Measurements from ENCODE around the gene VGLL4.

VGLL4 gene

DNA sequence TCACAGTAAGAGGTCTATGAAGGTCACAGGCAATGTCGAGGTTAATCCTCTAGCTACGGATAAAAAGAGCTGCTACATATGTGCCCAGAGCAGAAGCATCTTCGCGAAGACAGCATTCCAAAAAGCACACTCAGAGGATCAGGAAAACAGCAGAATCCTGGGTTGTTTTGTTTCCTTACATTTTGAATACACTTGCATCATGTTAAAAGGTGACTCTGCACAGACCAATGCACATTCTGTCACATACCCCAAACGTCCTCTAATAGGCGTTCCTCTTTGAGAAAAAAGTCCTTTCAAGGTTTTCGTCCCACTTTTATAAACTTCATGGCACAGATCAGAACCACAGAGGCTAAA, 52.7 kb downstream of the VGLL4 start:
- Histone ChIP-seq H2AK5ac (ENCODE audit: low read length) (no peak overlapping the region), H2BK15ac (replicated peaks; ENCODE audit: low read depth) (no peak overlapping the region), H3K4me2 (ENCODE audit: low read length) (peak overlapping the region; percentile 16), H3K4ac (ENCODE audit: low read depth, low read length) (peak overlapping the region; percentile 8), H3K27ac (ENCODE audit: low read depth, low read length) (peak overlapping the region; percentile 84), H4K8ac (ENCODE audit: low read depth, low read length) (no peak overlapping the region), H3K56ac (ENCODE audit: low read length) (peak overlapping the region; percentile 65), H3K4me3 (ENCODE audit: low read length) (no peak overlapping the region), H3K9ac (ENCODE audit: low read length) (peak overlapping the region; percentile 68), H4K5ac (ENCODE audit: low read length) (peak overlapping the region; percentile 41), H3K27me3 (ENCODE audit: insufficient read depth, low read length, poor library complexity) (no peaks in the 10 kb centered on the region), H3K79me2 (ENCODE audit: control insufficient read depth, insufficient read depth, low read length) (peaks cover 60% of the 10 kb centered on the region), H3K23ac (ENCODE audit: low read length) (peak overlapping the region; percentile 73), H2BK120ac (ENCODE audit: low read depth, low read length) (no peak overlapping the region), H3K18ac (ENCODE audit: low read length) (no peak overlapping the region), H3K36me3 (ENCODE audit: control insufficient read depth, insufficient read depth, low read length) (no peaks in the 10 kb centered on the region), H3K4me1 (ENCODE audit: control insufficient read depth, low read depth, low read length) (peaks cover 23% of the 10 kb centered on the region), H3K79me1 (ENCODE audit: low read length) (peaks cover 35% of the 10 kb centered on the region), H2BK5ac (ENCODE audit: low read length) (peak overlapping the region; percentile 69)
- peak; percentile 42 for DNase-seq
- WGBS (ENCODE audit: extremely low coverage, insufficient coverage, low lambda C conversion rate) = no CpG with 5 or more reads among the region's 7 CpGs

DNA sequence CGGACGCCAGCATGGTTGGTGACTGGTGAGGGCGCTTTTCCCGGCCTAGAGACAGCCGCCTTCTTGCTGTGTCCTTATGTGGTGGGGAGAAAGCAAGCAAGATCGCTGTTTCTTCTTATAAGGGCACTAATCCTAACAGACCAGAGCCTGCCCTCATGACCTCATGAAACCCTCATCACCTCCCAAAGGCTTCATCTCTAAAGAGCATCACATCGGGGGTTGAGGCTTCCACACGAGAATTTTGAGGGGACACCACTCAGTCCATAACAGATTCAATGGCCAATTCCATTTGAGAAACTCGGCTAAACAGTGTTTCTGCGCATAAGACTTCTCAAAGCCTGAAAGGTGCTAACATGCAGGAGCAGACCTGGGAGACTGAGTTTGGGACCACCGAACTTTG, 54.0 kb downstream of the VGLL4 start:
- no peak overlapping the region for H2BK5ac ChIP-seq (ENCODE audit: low read length)
- H3K27ac ChIP-seq (ENCODE audit: low read depth, low read length) = no peak overlapping the region
- no CpG with 5 or more reads among the region's 11 CpGs for WGBS (ENCODE audit: extremely low coverage, insufficient coverage, low lambda C conversion rate)
- no peak overlapping the region for H3K18ac ChIP-seq (ENCODE audit: low read length)
- H3K4ac ChIP-seq (ENCODE audit: low read depth, low read length) = no peak overlapping the region
- no peak overlapping the region for H4K8ac ChIP-seq (ENCODE audit: low read depth, low read length)
- H3K36me3 ChIP-seq (ENCODE audit: control insufficient read depth, insufficient read depth, low read length) = no peaks in the 10 kb centered on the region
- no peak overlapping the region for H4K5ac ChIP-seq (ENCODE audit: low read length)
- H3K56ac ChIP-seq (ENCODE audit: low read length) = no peak overlapping the region
- no peak for DNase-seq
- H3K23ac ChIP-seq (ENCODE audit: low read length) = no peak overlapping the region
- H2BK120ac ChIP-seq (ENCODE audit: low read depth, low read length) = no peak overlapping the region
- H2AK5ac ChIP-seq (ENCODE audit: low read length) = no peak overlapping the region
- H3K27me3 ChIP-seq (ENCODE audit: insufficient read depth, low read length, poor library complexity) = no peaks in the 10 kb centered on the region
- H3K79me1 ChIP-seq (ENCODE audit: low read length) = peaks cover 37% of the 10 kb centered on the region
- peaks cover 63% of the 10 kb centered on the region for H3K79me2 ChIP-seq (ENCODE audit: control insufficient read depth, insufficient read depth, low read length)
- H2BK15ac ChIP-seq (replicated peaks; ENCODE audit: low read depth) = no peak overlapping the region
- no peak overlapping the region for H3K4me2 ChIP-seq (ENCODE audit: low read length)
- H3K4me3 ChIP-seq (ENCODE audit: low read length) = no peak overlapping the region
- peaks cover 23% of the 10 kb centered on the region for H3K4me1 ChIP-seq (ENCODE audit: control insufficient read depth, low read depth, low read length)
- H3K9ac ChIP-seq (ENCODE audit: low read length) = no peak overlapping the region

DNA sequence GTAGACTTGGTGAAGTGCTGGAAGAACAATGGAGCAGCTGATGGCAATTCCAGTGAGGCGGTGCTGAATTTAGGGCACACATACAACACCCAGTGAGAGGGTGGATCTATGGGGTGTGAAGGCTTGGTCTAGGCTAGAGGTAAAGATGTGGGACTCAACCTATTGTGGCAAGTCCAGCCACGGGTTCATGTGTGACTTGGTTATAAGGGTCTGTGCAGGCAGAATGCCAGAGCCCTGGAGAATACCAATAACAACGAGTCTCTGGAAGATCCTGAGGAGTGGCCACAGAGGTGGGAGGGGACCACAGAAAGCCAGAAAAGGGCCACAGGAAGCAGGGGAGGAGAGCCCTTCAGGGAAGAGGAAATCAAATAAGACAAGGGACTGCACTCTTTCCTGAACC, 55.0 kb downstream of the VGLL4 start:
- Histone ChIP-seq H3K23ac (ENCODE audit: low read length) (no peak overlapping the region), H4K8ac (ENCODE audit: low read depth, low read length) (no peak overlapping the region), H3K4ac (ENCODE audit: low read depth, low read length) (no peak overlapping the region), H3K56ac (ENCODE audit: low read length) (no peak overlapping the region), H2AK5ac (ENCODE audit: low read length) (no peak overlapping the region), H4K5ac (ENCODE audit: low read length) (no peak overlapping the region), H3K27ac (ENCODE audit: low read depth, low read length) (no peak overlapping the region), H3K18ac (ENCODE audit: low read length) (no peak overlapping the region), H3K4me1 (ENCODE audit: control insufficient read depth, low read depth, low read length) (peaks cover 21% of the 10 kb centered on the region), H3K4me2 (ENCODE audit: low read length) (no peak overlapping the region), H3K9ac (ENCODE audit: low read length) (no peak overlapping the region), H3K36me3 (ENCODE audit: control insufficient read depth, insufficient read depth, low read length) (no peaks in the 10 kb centered on the region), H3K27me3 (ENCODE audit: insufficient read depth, low read length, poor library complexity) (no peaks in the 10 kb centered on the region), H3K79me1 (ENCODE audit: low read length) (peaks cover 32% of the 10 kb centered on the region), H2BK15ac (replicated peaks; ENCODE audit: low read depth) (no peak overlapping the region), H2BK120ac (ENCODE audit: low read depth, low read length) (no peak overlapping the region), H2BK5ac (ENCODE audit: low read length) (no peak overlapping the region), H3K79me2 (ENCODE audit: control insufficient read depth, insufficient read depth, low read length) (peaks cover 61% of the 10 kb centered on the region), H3K4me3 (ENCODE audit: low read length) (no peak overlapping the region)
- WGBS (ENCODE audit: extremely low coverage, insufficient coverage, low lambda C conversion rate) = no CpG with 5 or more reads among the region's 3 CpGs
- no peak for DNase-seq

DNA sequence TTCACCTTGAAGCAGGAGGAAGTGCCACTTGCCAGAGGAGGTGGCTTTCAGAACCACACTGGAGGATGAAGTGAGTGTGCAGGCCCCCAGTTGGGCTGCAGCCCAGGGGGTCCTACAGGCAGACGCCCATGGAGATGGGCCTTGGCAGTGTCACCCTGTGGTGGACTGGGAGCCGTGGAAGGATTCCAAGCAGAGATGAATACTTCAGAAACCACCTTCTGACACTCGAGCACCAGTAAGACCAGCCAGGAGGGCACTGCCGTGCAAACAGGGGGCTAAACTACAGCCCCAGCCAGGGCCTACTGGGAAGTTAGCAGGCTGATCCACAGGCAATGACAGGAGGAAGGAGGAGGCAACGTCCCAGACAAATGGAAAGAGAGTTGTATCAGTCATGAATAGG, 55.4 kb downstream of the VGLL4 start:
- Histone ChIP-seq H2BK120ac (ENCODE audit: low read depth, low read length) (no peak overlapping the region), H3K4me3 (ENCODE audit: low read length) (no peak overlapping the region), H4K8ac (ENCODE audit: low read depth, low read length) (no peak overlapping the region), H3K4me2 (ENCODE audit: low read length) (no peak overlapping the region), H3K27ac (ENCODE audit: low read depth, low read length) (no peak overlapping the region), H2AK5ac (ENCODE audit: low read length) (no peak overlapping the region), H2BK15ac (replicated peaks; ENCODE audit: low read depth) (no peak overlapping the region), H3K4ac (ENCODE audit: low read depth, low read length) (no peak overlapping the region), H3K56ac (ENCODE audit: low read length) (no peak overlapping the region), H3K79me1 (ENCODE audit: low read length) (peaks cover 32% of the 10 kb centered on the region), H2BK5ac (ENCODE audit: low read length) (no peak overlapping the region), H4K5ac (ENCODE audit: low read length) (no peak overlapping the region), H3K36me3 (ENCODE audit: control insufficient read depth, insufficient read depth, low read length) (no peaks in the 10 kb centered on the region), H3K4me1 (ENCODE audit: control insufficient read depth, low read depth, low read length) (peaks cover 17% of the 10 kb centered on the region), H3K23ac (ENCODE audit: low read length) (peak overlapping the region; percentile 49), H3K18ac (ENCODE audit: low read length) (no peak overlapping the region), H3K9ac (ENCODE audit: low read length) (no peak overlapping the region), H3K27me3 (ENCODE audit: insufficient read depth, low read length, poor library complexity) (no peaks in the 10 kb centered on the region), H3K79me2 (ENCODE audit: control insufficient read depth, insufficient read depth, low read length) (peaks cover 60% of the 10 kb centered on the region)
- WGBS (ENCODE audit: extremely low coverage, insufficient coverage, low lambda C conversion rate) = no CpG with 5 or more reads among the region's 5 CpGs
- DNase-seq = no peak

DNA sequence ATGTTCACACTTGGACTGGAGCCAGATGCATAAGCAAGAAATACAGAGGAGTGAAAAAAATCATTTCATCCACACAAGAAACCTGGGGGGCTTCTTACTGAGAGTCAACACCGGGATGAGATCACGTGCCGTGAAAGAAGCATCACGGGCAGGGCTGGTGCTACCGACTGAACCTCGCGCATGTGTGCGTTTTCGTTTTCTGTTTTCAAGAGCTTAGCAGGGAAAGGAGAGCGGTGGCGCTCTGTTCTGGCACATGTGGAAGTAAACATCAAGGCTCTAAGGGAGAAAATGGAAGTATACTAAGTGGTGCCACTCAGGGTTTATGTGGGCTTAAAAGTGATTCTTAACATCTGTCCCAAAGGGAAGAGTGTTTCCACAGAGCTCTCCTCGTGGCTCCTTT, 55.9 kb downstream of the VGLL4 start:
- Histone ChIP-seq H3K79me1 (ENCODE audit: low read length) (peaks cover 32% of the 10 kb centered on the region), H4K8ac (ENCODE audit: low read depth, low read length) (no peak overlapping the region), H3K4me2 (ENCODE audit: low read length) (no peak overlapping the region), H3K23ac (ENCODE audit: low read length) (peak overlapping the region; percentile 49), H3K79me2 (ENCODE audit: control insufficient read depth, insufficient read depth, low read length) (peaks cover 56% of the 10 kb centered on the region), H3K4ac (ENCODE audit: low read depth, low read length) (no peak overlapping the region), H3K9ac (ENCODE audit: low read length) (no peak overlapping the region), H3K27ac (ENCODE audit: low read depth, low read length) (no peak overlapping the region), H3K27me3 (ENCODE audit: insufficient read depth, low read length, poor library complexity) (no peaks in the 10 kb centered on the region), H3K4me1 (ENCODE audit: control insufficient read depth, low read depth, low read length) (peaks cover 15% of the 10 kb centered on the region), H2AK5ac (ENCODE audit: low read length) (no peak overlapping the region), H3K18ac (ENCODE audit: low read length) (no peak overlapping the region), H2BK120ac (ENCODE audit: low read depth, low read length) (no peak overlapping the region), H2BK15ac (replicated peaks; ENCODE audit: low read depth) (no peak overlapping the region), H2BK5ac (ENCODE audit: low read length) (no peak overlapping the region), H3K36me3 (ENCODE audit: control insufficient read depth, insufficient read depth, low read length) (no peaks in the 10 kb centered on the region), H4K5ac (ENCODE audit: low read length) (no peak overlapping the region), H3K56ac (ENCODE audit: low read length) (no peak overlapping the region), H3K4me3 (ENCODE audit: low read length) (no peak overlapping the region)
- DNase-seq = no peak
- no CpG with 5 or more reads among the region's 12 CpGs for WGBS (ENCODE audit: extremely low coverage, insufficient coverage, low lambda C conversion rate)

DNA sequence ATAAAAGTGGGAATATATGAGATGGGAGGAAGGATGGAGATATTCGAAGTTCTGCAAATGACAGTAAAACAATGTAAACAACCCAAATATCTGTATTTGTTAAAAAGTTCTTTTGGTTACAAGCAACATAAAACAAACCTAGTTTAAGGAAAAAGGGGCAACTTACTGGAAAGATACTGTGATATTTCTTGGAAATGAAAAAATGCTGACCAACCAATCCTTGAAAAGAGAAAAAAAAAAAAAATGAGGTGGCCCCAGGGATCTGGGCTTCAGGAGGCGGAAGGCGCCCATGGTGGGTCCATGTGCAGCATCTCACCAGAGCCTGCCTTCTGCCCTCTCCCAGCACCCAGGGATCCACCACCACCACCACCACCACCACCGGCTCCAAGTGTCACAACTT, 59.1 kb downstream of the VGLL4 start:
- Histone ChIP-seq H3K4ac (ENCODE audit: low read depth, low read length) (no peak overlapping the region), H3K4me3 (ENCODE audit: low read length) (no peak overlapping the region), H3K23ac (ENCODE audit: low read length) (no peak overlapping the region), H3K4me1 (ENCODE audit: control insufficient read depth, low read depth, low read length) (peaks cover 5% of the 10 kb centered on the region), H2BK120ac (ENCODE audit: low read depth, low read length) (no peak overlapping the region), H3K18ac (ENCODE audit: low read length) (no peak overlapping the region), H2AK5ac (ENCODE audit: low read length) (no peak overlapping the region), H4K5ac (ENCODE audit: low read length) (no peak overlapping the region), H4K8ac (ENCODE audit: low read depth, low read length) (no peak overlapping the region), H3K56ac (ENCODE audit: low read length) (no peak overlapping the region), H3K79me1 (ENCODE audit: low read length) (peaks cover 30% of the 10 kb centered on the region), H3K36me3 (ENCODE audit: control insufficient read depth, insufficient read depth, low read length) (no peaks in the 10 kb centered on the region), H3K4me2 (ENCODE audit: low read length) (no peak overlapping the region), H3K27ac (ENCODE audit: low read depth, low read length) (no peak overlapping the region), H2BK15ac (replicated peaks; ENCODE audit: low read depth) (no peak overlapping the region), H2BK5ac (ENCODE audit: low read length) (no peak overlapping the region), H3K9ac (ENCODE audit: low read length) (no peak overlapping the region), H3K79me2 (ENCODE audit: control insufficient read depth, insufficient read depth, low read length) (peaks cover 56% of the 10 kb centered on the region), H3K27me3 (ENCODE audit: insufficient read depth, low read length, poor library complexity) (no peaks in the 10 kb centered on the region)
- no peak for DNase-seq
- no CpG with 5 or more reads among the region's 4 CpGs for WGBS (ENCODE audit: extremely low coverage, insufficient coverage, low lambda C conversion rate)

All from mesendoderm (in vitro differentiated cells).